Sigmoid colon (tissue), 4 donors: Measurements from ENCODE around the gene SCEL.

Experiments used
- POLR2A ChIP-seq, 2 donors: fragments of 450-650 bp; IDR thresholded peaks; one replicate each; pipeline ENCODE4 v1.6.1; 2016; ENCODE audit warnings: antibody characterized with exemption in 2 of 2, mild to moderate bottlenecking in 2 of 2, moderate library complexity in 2 of 2
- POLR2AphosphoS5 ChIP-seq, 4 donors: sonication (generic); formaldehyde crosslinking; IDR thresholded peaks; one replicate each; pipeline ENCODE4 v1.6.1; 2017; ENCODE audit warnings: antibody characterized with exemption in 4 of 4
- TF ChIP-seq, protein P1 (sequence below), 4 experiments: fragments of 450-650 bp in 3 of 4; fragments of 200-600 bp in 1 of 4; IDR thresholded peaks; one replicate each; pipeline ENCODE4 v1.5.1; 2016 to 2019; ENCODE audit warnings: antibody characterized with exemption in 4 of 4, mild to moderate bottlenecking in 3 of 4, moderate library complexity in 2 of 4

DNA sequence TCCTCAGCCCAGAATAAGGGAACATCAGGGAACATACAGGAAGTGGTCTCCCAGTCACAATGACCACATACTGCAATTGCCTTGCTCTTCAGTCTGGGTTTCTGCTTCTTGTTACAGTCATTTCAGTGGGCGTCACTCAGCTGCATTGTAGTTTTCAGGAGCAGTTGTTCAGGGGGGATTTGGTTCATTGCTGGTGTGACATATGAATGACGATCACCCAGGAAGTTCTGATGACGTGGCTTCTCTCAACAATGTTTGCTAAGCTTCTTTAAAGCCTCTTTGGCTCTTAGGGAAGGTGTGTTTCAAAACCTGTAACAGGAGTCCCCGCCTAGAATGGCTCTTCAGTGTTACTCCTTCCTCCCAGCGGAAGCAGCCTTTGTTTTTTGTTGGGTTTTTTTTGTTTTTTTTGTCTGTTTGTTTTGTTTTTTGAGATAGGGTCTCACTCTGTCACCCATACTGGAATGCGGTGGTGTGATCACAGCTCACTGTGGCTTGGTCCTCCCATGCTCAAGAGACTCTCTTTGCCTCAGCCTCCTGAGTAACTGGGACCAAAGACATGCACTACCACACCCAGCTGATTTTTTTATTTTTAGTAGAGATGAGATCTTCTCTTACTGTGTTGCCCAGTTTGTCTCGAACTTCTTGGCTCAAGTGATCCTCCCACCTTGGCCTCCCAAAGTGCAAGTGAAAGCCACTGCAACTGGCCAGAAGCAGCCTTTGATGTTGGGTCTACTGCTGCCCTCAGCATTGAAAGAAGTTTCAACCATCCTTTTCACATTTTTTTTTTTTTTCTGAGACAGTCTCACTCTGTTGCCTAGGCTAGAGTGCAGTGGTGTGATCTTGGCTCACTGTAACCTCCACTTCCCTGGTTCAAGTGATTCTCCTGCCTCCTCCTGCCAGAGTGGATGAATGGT, 1.4 kb upstream of the SCEL start:
- TF ChIP-seq, protein P1, sequence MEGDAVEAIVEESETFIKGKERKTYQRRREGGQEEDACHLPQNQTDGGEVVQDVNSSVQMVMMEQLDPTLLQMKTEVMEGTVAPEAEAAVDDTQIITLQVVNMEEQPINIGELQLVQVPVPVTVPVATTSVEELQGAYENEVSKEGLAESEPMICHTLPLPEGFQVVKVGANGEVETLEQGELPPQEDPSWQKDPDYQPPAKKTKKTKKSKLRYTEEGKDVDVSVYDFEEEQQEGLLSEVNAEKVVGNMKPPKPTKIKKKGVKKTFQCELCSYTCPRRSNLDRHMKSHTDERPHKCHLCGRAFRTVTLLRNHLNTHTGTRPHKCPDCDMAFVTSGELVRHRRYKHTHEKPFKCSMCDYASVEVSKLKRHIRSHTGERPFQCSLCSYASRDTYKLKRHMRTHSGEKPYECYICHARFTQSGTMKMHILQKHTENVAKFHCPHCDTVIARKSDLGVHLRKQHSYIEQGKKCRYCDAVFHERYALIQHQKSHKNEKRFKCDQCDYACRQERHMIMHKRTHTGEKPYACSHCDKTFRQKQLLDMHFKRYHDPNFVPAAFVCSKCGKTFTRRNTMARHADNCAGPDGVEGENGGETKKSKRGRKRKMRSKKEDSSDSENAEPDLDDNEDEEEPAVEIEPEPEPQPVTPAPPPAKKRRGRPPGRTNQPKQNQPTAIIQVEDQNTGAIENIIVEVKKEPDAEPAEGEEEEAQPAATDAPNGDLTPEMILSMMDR (IDR thresholded peaks at IDR 0.05), result no peak
- TF ChIP-seq POLR2A (IDR thresholded peaks at IDR 0.05), result no peak
- TF ChIP-seq POLR2AphosphoS5 (IDR thresholded peaks at IDR 0.05), result no peak
